Fibroblast of mammary gland (primary cell): ENCODE results near the gene ORAI2.

ENCODE experiments used
- DNase-seq: peaks from one replicate; pipeline ENCODE4 v3.0.0-alpha.2; 2010; ENCODE audit warnings: low read depth
- H3K4me3 ChIP-seq: 2 replicates; pipeline ENCODE4 v1.5.1; 2011; ENCODE audit warnings: low read depth, mild to moderate bottlenecking, low read length, moderate library complexity; ENCODE audit not compliant: control insufficient read depth
- TF ChIP-seq, protein P1 (sequence below): conservative IDR thresholded peaks from 2 replicates; pipeline ENCODE4 v1.5.1; 2011; ENCODE audit warnings: low read depth, low read length, inconsistent platforms; ENCODE audit not compliant: control insufficient read depth, insufficient read depth

The ORAI2 gene

GRCh38 chr7:102460467-102460866 lies 27.1 kb downstream of the ORAI2 start:
- no peak overlapping the region for H3K4me3 ChIP-seq
- TF ChIP-seq, protein P1, sequence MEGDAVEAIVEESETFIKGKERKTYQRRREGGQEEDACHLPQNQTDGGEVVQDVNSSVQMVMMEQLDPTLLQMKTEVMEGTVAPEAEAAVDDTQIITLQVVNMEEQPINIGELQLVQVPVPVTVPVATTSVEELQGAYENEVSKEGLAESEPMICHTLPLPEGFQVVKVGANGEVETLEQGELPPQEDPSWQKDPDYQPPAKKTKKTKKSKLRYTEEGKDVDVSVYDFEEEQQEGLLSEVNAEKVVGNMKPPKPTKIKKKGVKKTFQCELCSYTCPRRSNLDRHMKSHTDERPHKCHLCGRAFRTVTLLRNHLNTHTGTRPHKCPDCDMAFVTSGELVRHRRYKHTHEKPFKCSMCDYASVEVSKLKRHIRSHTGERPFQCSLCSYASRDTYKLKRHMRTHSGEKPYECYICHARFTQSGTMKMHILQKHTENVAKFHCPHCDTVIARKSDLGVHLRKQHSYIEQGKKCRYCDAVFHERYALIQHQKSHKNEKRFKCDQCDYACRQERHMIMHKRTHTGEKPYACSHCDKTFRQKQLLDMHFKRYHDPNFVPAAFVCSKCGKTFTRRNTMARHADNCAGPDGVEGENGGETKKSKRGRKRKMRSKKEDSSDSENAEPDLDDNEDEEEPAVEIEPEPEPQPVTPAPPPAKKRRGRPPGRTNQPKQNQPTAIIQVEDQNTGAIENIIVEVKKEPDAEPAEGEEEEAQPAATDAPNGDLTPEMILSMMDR = no peak
- DNase-seq = no peak

- TF ChIP-seq, protein P1 = no peak
- DNase-seq = peak; percentile 10
- H3K4me3 ChIP-seq = peak overlapping the region; percentile 100
Observed at GRCh38 chr7:102463841-102464576, 30.6 kb downstream of the ORAI2 start.

DNA sequence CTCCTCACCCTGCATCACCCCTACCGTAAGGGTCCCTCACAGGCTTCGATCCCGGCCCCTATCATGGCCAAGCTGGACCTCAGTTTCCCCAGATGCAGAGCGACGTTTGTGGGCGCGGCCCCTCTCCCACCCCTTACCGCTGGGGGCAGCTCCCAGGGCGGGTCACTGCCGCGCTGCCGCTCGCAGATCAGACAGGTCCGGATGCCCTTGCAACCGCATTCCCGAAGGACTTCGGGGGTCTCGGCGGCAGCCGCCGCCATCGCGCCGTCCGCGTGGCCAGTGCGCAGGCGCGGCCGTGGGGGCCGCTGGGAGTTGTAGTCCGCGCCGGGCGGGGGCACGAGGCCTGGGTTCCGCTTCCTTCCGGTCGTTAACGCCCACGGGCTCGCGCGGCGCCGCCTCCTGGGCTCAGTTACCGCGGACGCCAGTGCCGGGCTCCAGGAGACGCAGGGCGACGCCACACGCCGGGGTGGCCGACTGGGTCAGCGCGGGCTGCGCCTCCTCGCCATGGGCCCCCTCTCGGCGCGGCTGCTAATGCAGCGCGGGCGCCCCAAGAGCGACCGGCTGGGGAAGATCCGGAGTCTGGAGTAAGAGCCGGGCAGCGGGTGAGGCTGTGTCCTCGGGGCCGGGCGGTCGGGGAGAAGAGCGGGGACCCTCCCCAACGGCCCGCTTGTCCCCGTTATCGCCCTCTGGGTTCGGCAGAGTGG lies 31.4 kb downstream of the ORAI2 start, which contains the start of the genes ALKBH4 and LRWD1:
ALKBH4 (minus strand) TSS at position 287 of the 704 bp plus-strand sequence; CDS start at position 260, 27 bp downstream.
LRWD1 (plus strand) TSS at position 408 of the 704 bp plus-strand sequence; CDS start at position 505, 97 bp downstream.
- peak; percentile 86 for DNase-seq
- TF ChIP-seq, protein P1 = no peak
- peak within 1 kb of the TSS; percentile 100 for H3K4me3 ChIP-seq

DNA sequence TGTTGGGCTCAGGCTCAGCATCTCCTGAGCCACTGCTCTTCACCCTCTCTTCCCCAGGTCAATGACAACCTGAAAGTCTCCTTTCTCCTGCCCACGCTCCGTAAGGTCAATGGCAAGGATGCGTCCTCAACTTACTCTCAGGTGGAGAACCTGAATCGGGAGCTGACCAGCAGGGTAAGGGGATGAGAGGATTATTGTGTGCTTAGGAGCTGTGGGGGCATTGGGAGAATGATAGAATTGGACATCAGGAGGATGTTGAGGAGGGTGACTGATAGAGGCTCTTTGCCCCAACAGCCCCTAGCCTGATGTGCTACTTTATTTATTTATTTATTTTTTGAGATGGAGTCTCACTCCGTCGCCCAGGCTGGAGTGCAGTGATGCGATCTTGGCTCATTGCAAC lies 32.7 kb downstream of the ORAI2 start:
- no peak for DNase-seq
- no peak overlapping the region for H3K4me3 ChIP-seq
- TF ChIP-seq, protein P1 = no peak

- DNase-seq = no peak
- no peak overlapping the region for H3K4me3 ChIP-seq
- TF ChIP-seq, protein P1 = no peak
Observed at GRCh38 chr7:102467581-102468477, 34.5 kb downstream of the ORAI2 start.

- TF ChIP-seq, protein P1 = no peak
- H3K4me3 ChIP-seq = no peak overlapping the region
- no peak for DNase-seq
Observed at GRCh38 chr7:102468478-102469350, 35.3 kb downstream of the ORAI2 start.
